Measurements from ENCODE around the gene ARFGEF2.

DNA sequence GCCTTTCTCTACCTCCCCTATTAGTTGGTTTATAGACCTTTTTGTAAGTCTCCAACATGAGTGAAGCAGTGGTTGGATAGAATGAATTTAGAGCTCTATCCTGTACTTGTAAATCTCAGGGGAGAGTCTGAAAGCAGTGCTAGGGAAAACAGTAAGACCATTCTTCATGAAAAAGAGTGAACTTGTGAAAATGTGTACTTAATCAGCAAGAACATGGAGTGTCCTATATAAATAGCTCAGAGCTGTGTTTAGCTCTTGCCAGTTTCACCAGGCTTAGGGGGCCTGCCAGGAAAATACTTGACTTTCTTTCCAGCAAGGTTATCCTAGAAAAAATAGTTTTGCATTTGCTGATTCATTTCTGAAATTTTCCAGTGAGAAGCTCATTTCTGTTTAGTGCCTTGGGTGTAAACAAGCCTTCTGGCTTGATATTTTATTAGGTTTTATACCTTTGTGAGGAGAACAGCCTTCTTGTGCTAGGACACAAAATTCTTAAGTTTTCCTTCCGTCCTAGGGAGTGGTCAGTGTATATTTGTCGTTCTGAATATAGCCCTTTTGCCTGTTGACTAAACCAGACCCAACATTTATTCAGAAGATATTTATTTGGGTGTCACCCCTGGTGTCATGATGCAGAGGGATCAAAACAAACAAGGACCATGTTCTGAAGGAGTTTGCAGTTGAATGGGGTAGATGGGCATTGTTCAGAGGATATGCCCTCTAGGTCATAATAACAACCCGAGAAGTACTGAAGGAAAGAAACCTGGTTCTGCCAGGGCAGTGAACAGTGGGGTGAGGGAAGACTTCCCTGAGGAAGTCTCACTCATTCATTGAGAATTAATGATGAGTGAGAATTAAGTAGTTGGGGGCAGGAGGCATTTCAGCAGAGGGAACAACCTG is 7.6 kb downstream of the ARFGEF2 start:
- TF ChIP-seq, protein P1, sequence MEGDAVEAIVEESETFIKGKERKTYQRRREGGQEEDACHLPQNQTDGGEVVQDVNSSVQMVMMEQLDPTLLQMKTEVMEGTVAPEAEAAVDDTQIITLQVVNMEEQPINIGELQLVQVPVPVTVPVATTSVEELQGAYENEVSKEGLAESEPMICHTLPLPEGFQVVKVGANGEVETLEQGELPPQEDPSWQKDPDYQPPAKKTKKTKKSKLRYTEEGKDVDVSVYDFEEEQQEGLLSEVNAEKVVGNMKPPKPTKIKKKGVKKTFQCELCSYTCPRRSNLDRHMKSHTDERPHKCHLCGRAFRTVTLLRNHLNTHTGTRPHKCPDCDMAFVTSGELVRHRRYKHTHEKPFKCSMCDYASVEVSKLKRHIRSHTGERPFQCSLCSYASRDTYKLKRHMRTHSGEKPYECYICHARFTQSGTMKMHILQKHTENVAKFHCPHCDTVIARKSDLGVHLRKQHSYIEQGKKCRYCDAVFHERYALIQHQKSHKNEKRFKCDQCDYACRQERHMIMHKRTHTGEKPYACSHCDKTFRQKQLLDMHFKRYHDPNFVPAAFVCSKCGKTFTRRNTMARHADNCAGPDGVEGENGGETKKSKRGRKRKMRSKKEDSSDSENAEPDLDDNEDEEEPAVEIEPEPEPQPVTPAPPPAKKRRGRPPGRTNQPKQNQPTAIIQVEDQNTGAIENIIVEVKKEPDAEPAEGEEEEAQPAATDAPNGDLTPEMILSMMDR (IDR thresholded peaks at IDR 0.05) = no peak
- TF ChIP-seq POLR2A (IDR thresholded peaks at IDR 0.05) = no peak

All from lower leg skin (tissue), 3 donors.